Mucosa of descending colon (tissue), 3 donors: Measurements from ENCODE around the gene SWAP70. TPM values are rescaled to one million over a fixed set of nuclear protein-coding genes. Genes with fewer than 3 reads are reported as not detected.

ENCODE experiments used
- ATAC-seq: fragments of 200-7000 bp; cut with Tn5 transposase; one replicate; pipeline ENCODE4 v1.9.1; 2020; ENCODE audit warnings: mild to moderate bottlenecking, moderate library complexity
- DNase-seq, 3 donors: peaks; one replicate each; pipeline ENCODE4 v3.0.0-alpha.2; 2020
- H3K36me3 ChIP-seq: fragments of 200-600 bp; one replicate; pipeline ENCODE4 v1.8.0; 2021; ENCODE audit warnings: low read depth, mild to moderate bottlenecking
- H3K4me1 ChIP-seq: fragments of 200-600 bp; one replicate; pipeline ENCODE4 v1.8.0; 2021; ENCODE audit warnings: low read depth, mild to moderate bottlenecking
- H3K4me3 ChIP-seq: fragments of 200-600 bp; one replicate; pipeline ENCODE4 v1.8.0; 2021; ENCODE audit warnings: mild to moderate bottlenecking
- H3K9me3 ChIP-seq: fragments of 200-600 bp; one replicate; pipeline ENCODE4 v1.8.0; 2021; ENCODE audit warnings: mild to moderate bottlenecking
- intact Hi-C, 2 donors: fragments of 100-400 bp; cut with DNase I in 1 of 2; cut with micrococcal nuclease in 1 of 2; formaldehyde crosslinking; loops; one replicate each; pipeline versions ENCODE4 v1.11.0 to v1.11.1; 2022; cut with DNase I, micrococcal nuclease
- total RNA-seq, 3 donors: library from RNA; stranded (reverse); fragmentation: NEBNext Ultra II Directional in 2 of 3; extraction: Animal tissue kit (Norgen Biotek cat#: 25700) in 2 of 3; gene quantifications; one replicate each; pipeline versions ENCODE4 v1.2.1 to v1.2.4, GENCODE V29; 2021 to 2023
- TF ChIP-seq, protein P1 (sequence below): fragments of 200-600 bp; IDR thresholded peaks from one replicate; pipeline ENCODE4 v1.8.0; 2022; ENCODE audit warnings: antibody characterized with exemption, mild to moderate bottlenecking
- donor health status: DM: no; HTN: no; CAD: no; lungs with moderate emphysema.
- donor health status: DM: no; HTN: no; CAD: no.
- donor health status: DM: no; HTN: yes; CAD: no.

Gene SWAP70
- total RNA-seq, 3 donors from 2014 or later: 16.0 to 29.1 (median 19.7) TPM

GRCh38 chr11:9747229-9747628 is 83.4 kb downstream of the SWAP70 start:
- DNase-seq: no peak
- TF ChIP-seq, protein P1, sequence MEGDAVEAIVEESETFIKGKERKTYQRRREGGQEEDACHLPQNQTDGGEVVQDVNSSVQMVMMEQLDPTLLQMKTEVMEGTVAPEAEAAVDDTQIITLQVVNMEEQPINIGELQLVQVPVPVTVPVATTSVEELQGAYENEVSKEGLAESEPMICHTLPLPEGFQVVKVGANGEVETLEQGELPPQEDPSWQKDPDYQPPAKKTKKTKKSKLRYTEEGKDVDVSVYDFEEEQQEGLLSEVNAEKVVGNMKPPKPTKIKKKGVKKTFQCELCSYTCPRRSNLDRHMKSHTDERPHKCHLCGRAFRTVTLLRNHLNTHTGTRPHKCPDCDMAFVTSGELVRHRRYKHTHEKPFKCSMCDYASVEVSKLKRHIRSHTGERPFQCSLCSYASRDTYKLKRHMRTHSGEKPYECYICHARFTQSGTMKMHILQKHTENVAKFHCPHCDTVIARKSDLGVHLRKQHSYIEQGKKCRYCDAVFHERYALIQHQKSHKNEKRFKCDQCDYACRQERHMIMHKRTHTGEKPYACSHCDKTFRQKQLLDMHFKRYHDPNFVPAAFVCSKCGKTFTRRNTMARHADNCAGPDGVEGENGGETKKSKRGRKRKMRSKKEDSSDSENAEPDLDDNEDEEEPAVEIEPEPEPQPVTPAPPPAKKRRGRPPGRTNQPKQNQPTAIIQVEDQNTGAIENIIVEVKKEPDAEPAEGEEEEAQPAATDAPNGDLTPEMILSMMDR: no peak
- Histone ChIP-seq H3K9me3 (no peaks in the 10 kb centered on the region), H3K4me1 (peaks cover 3% of the 10 kb centered on the region), H3K4me3 (no peak overlapping the region), H3K36me3 (no peaks in the 10 kb centered on the region)
- intact Hi-C loops: loop anchor here in 1 of 2 donors (5.0 kb wide), 1 partner anchor 135 kb away; no protein-coding TSS in a partner anchor
- no peak for ATAC-seq

DNA sequence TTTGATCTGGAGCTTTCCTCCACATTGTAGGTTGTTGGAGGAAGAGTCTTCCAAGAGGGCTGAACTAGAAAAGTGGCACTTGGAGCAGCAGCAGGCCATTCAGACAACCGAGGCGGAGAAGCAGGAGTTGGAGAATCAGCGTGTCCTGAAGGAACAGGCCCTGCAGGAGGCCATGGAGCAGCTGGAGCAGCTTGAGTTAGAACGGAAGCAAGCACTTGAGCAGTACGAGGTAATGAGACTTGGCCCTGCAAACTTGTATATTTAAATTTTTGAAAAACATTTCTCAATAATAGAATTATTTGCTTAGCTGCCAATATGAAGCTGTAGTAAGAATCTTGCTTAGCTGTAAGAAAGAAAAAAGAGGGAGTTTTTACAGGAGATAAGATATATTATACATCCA is 84.0 kb downstream of the SWAP70 start:
- intact Hi-C loops: loop anchor here in 1 of 2 donors (5.0 kb wide), 1 partner anchor 136 kb away; no protein-coding TSS in a partner anchor
- DNase-seq: no peak
- H3K4me3 ChIP-seq: no peak overlapping the region
- no peaks in the 10 kb centered on the region for H3K36me3 ChIP-seq
- ATAC-seq: no peak
- H3K9me3 ChIP-seq: no peaks in the 10 kb centered on the region
- TF ChIP-seq, protein P1: no peak
- H3K4me1 ChIP-seq: peaks cover 3% of the 10 kb centered on the region

DNA sequence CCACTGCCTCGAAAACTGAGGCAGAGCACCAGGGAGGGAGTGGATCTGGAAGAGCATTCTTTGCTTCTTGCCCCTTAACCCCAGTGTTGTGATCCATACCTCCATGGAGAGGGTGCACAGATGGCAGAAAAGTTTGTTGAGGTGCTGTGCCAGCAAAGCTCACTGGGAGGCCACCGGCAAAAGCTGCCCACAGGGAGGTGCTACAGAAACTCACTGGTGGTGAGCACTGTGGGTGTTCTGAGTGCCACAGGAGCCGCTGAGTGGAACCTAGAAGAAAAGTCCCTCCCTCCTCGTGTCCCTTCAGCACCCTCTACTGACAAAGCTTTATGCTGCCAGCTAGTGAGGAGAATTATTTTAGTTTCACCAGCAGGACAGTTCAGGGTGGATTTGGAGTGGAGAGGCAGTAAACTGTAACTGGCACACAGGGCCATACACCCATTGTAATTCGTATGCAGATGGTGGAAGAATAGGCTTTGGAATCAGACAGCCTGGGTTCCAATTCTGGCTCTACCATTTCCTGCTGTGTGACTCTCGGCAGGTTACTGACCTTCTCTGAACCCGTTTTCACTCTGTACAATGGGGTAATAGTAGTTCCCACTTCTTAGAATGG is 84.6 kb downstream of the SWAP70 start:
- intact Hi-C loops: loop anchor here in 1 of 2 donors (5.0 kb wide), 1 partner anchor 136 kb away; no protein-coding TSS in a partner anchor
- Histone ChIP-seq H3K9me3 (no peaks in the 10 kb centered on the region), H3K4me1 (peaks cover 3% of the 10 kb centered on the region), H3K36me3 (no peaks in the 10 kb centered on the region), H3K4me3 (no peak overlapping the region)
- ATAC-seq (peak; percentile 94), DNase-seq (peak; percentile 53 to 65 (median 62))
- TF ChIP-seq, protein P1: peak; percentile 51

GRCh38 chr11:9750551-9750950 is 86.7 kb downstream of the SWAP70 start:
- intact Hi-C loops: loop anchor here (10.0 kb wide), 2 partner anchors 224 to 574 kb away; no protein-coding TSS in a partner anchor
- Histone ChIP-seq H3K36me3 (no peaks in the 10 kb centered on the region), H3K9me3 (no peaks in the 10 kb centered on the region), H3K4me1 (peaks cover 3% of the 10 kb centered on the region), H3K4me3 (no peak overlapping the region)
- no peak for ATAC-seq
- TF ChIP-seq, protein P1: no peak
- DNase-seq: no peak

DNA sequence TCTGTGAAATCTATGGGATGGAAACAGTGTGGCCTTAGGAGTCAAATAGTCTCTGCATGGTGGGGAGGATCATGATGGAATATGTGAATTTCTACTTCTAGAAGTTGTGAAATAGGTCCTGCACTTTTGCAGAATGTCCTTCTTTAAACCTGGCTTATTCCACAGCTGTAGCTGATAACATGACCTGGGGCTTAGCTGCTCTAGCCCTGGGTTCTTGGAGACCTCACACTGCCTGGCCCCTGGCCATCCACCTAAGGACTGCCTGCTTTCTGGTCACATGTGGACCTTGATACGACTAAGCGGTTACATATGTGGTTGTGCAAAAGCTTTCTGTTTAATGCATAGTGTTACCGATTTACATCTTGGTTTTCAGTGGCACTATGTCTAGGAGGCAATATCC is 88.2 kb downstream of the SWAP70 start:
- ATAC-seq: no peak
- TF ChIP-seq, protein P1: no peak

More for the DNA sequence above, 88.2 kb downstream of the SWAP70 start:
- Histone ChIP-seq H3K4me1 (peaks cover 3% of the 10 kb centered on the region), H3K9me3 (no peaks in the 10 kb centered on the region), H3K4me3 (no peak overlapping the region), H3K36me3 (no peaks in the 10 kb centered on the region)
- no peak for DNase-seq
- intact Hi-C loops: loop anchor here (10.0 kb wide), 2 partner anchors 223 to 573 kb away; no protein-coding TSS in a partner anchor
